MM.1S (cell line): ENCODE measurements around the gene PLPP3.
A peak's percentile ranks its signal among the peaks of the same experiment; 100 is the strongest.

Source experiments
- DNase-seq: peaks from one replicate; pipeline ENCODE4 v3.0.0-alpha.2; 2015
- H2AFZ ChIP-seq: fragments of 300-600 bp; sonication (generic); 2 replicates; pipeline ENCODE4 v1.6.0; 2016; ENCODE audit warnings: antibody characterized with exemption, low read length
- H3F3A ChIP-seq: fragments of 300-600 bp; sonication (generic); 2 replicates; pipeline ENCODE4 v1.6.1; 2016; ENCODE audit warnings: mild to moderate bottlenecking, antibody characterized with exemption, low read length, moderate library complexity, mixed read lengths; ENCODE audit not compliant: insufficient read depth
- H3K27ac ChIP-seq: fragments of 300-600 bp; sonication (generic); 2 replicates; pipeline ENCODE4 v1.5.1; 2016; ENCODE audit warnings: mild to moderate bottlenecking, low read length
- H3K27me3 ChIP-seq: fragments of 300-600 bp; sonication (generic); replicated peaks from 2 replicates; pipeline ENCODE4 v1.6.0; 2016; ENCODE audit warnings: low read length; ENCODE audit not compliant: insufficient read depth
- H3K36me3 ChIP-seq: fragments of 300-600 bp; sonication (generic); replicated peaks from 2 replicates; pipeline ENCODE4 v1.6.1; 2016; ENCODE audit warnings: mild to moderate bottlenecking, low read length, mixed read lengths; ENCODE audit not compliant: insufficient read depth
- H3K4me1 ChIP-seq: fragments of 300-600 bp; sonication (generic); 2 replicates; pipeline ENCODE4 v1.6.1; 2016; ENCODE audit warnings: low read length, mixed read lengths
- H3K4me2 ChIP-seq: fragments of 300-600 bp; sonication (generic); 2 replicates; pipeline ENCODE4 v1.6.0; 2016; ENCODE audit warnings: low read depth, low read length
- H3K4me3 ChIP-seq: fragments of 300-600 bp; sonication (generic); 2 replicates; pipeline ENCODE4 v1.5.1; 2016; ENCODE audit warnings: low read length, mixed read lengths
- H3K79me2 ChIP-seq: fragments of 300-600 bp; sonication (generic); 2 replicates; pipeline ENCODE4 v1.6.1; 2016; ENCODE audit warnings: mixed run types, low read length, mixed read lengths
- H3K9ac ChIP-seq: fragments of 300-600 bp; sonication (generic); 2 replicates; pipeline ENCODE4 v1.6.1; 2016; ENCODE audit warnings: low read length, mixed read lengths
- H3K9me2 ChIP-seq: fragments of 300-600 bp; sonication (generic); replicated peaks from 2 replicates; pipeline ENCODE4 v1.6.1; 2016; ENCODE audit warnings: mild to moderate bottlenecking, low read length, mixed read lengths; ENCODE audit not compliant: insufficient read depth
- H3K9me3 ChIP-seq: fragments of 300-600 bp; sonication (generic); replicated peaks from 2 replicates; pipeline ENCODE4 v1.6.1; 2016; ENCODE audit warnings: mild to moderate bottlenecking, low read length, mixed read lengths; ENCODE audit not compliant: insufficient read depth
- H4K20me1 ChIP-seq: fragments of 300-600 bp; sonication (generic); 2 replicates; pipeline ENCODE4 v1.6.1; 2016; ENCODE audit warnings: mild to moderate bottlenecking, low read length, moderate library complexity, mixed read lengths; ENCODE audit not compliant: insufficient read depth
- CTCF ChIP-seq: fragments of 300-600 bp; sonication (generic); IDR thresholded peaks from 2 replicates; pipeline ENCODE4 v1.5.1; 2016; ENCODE audit warnings: antibody characterized with exemption, low read length, mixed read lengths
- EZH2 ChIP-seq: fragments of 300-600 bp; sonication (generic); optimal IDR thresholded peaks from 2 replicates; pipeline ENCODE3; 2017; ENCODE audit warnings: low read depth, mild to moderate bottlenecking, antibody characterized with exemption, low read length, mixed read lengths
- EZH2phosphoT487 ChIP-seq: fragments of 300-600 bp; sonication (generic); IDR thresholded peaks from 2 replicates; pipeline ENCODE4 v1.6.1; 2018; ENCODE audit warnings: antibody characterized with exemption, low read length

Gene PLPP3

DNA sequence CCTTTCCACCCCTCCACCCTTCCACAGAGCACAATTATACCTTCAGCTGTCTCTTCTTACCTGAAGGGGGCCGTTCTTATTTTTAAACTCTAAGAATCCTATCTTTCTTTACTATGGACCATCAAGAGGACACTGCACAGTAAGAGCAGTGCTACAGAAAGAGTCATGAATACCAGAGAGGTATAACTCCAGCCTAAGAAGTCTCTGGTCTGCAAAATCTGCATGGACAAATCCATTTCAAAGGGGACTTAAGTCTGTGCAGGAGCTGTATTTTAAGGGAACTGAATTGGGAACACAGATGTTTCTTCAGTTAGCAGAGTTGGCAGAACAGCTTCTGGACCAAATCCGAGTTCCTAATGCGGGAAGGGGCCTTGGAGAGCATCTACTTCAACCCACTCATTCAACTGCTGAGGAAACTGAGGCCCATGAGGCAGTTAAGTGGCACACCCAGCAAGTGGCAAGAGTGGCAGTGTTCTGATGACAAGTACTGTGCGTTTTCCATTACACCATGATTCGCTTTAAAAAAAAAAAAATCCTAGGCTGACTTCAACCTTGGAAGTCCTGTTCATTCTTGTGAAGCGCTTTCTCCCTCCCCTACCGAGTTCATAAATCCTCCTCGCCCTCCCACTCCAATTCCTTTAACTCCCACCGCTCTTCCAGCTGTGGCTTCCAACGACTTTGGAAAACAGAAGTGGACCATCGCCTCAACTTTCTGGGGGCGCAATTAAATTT lies 1.8 kb downstream of the PLPP3 start:
- Histone ChIP-seq H3K36me3 (no peaks in the 10 kb centered on the region), H3K9ac (no peak overlapping the region), H3K9me3 (no peaks in the 10 kb centered on the region), H3K79me2 (no peaks in the 10 kb centered on the region), H2AFZ (no peak overlapping the region), H3K4me2 (peak overlapping the region; percentile 71), H3K27me3 (no peaks in the 10 kb centered on the region; the same call in 1 of the 2 replicates), H3K4me1 (peaks cover 12% of the 10 kb centered on the region), H3K9me2 (no peaks in the 10 kb centered on the region), H3K27ac (no peak overlapping the region), H3K4me3 (peak overlapping the region; percentile 65), H4K20me1 (no peaks in the 10 kb centered on the region), H3F3A (no peaks in the 10 kb centered on the region)
- no peak for DNase-seq
- no peak for TF ChIP-seq CTCF
- no peak for TF ChIP-seq EZH2
- TF ChIP-seq EZH2phosphoT487, result no peak

DNA sequence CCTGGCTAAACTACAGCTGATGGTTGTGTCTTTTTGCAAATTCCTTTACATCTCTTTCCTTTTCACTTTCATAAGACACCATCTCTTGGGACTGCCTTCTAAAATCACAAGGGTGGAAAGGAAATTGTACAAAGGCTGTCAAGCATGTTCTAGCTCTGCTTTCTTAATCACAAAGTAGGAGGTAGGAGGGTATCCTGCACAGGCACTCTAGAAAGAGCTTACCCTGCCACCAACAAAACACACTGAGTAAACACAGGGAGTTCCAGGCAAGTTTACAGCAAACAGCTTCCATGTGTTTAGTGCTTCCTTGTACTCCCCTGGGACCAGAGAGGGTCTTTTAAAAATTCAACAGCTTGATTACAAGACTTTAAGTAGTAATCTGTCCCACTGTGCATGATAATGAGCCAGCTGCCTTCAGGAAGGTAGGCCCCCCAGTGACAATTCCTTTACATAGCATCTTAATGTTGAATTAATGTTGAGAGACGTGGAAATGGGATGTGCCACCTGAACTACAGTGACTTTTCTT lies 2.4 kb downstream of the PLPP3 start:
- Histone ChIP-seq H3K36me3 (no peaks in the 10 kb centered on the region), H3K27me3 (no peaks in the 10 kb centered on the region; the same call in 1 of the 2 replicates), H3K4me2 (no peak overlapping the region), H3F3A (no peaks in the 10 kb centered on the region), H4K20me1 (no peaks in the 10 kb centered on the region), H3K9me2 (no peaks in the 10 kb centered on the region), H3K4me3 (no peak overlapping the region), H3K9me3 (no peaks in the 10 kb centered on the region), H2AFZ (no peak overlapping the region), H3K79me2 (no peaks in the 10 kb centered on the region), H3K4me1 (peaks cover 15% of the 10 kb centered on the region), H3K9ac (no peak overlapping the region), H3K27ac (no peak overlapping the region)
- TF ChIP-seq EZH2phosphoT487, result no peak
- TF ChIP-seq CTCF, result peak; percentile 35
- TF ChIP-seq EZH2, result no peak
- DNase-seq, result peak; percentile 27

DNA sequence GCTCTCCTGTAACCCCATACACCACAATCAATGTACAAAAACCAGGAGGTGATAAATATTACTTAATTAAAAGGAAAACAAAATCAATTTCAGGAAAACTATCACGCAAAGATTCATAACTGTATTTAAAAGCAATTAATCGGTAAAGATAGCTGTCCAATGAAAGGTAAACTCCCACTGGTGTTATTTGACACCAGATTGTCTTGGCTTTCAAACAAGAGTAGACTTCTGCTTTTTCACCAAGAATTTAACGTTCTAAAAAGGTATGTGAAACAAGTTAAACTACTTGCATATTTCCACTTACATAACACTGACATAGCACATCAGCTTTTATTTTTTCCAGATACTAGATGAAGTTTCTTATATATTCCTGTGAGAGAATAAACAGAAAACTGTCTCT lies 3.5 kb downstream of the PLPP3 start:
- H3K27me3 ChIP-seq, result no peaks in the 10 kb centered on the region; the same call in 1 of the 2 replicates
- H3K9me2 ChIP-seq, result no peaks in the 10 kb centered on the region
- no peak overlapping the region for H2AFZ ChIP-seq
- no peaks in the 10 kb centered on the region for H3F3A ChIP-seq
- H3K4me1 ChIP-seq, result peaks cover 15% of the 10 kb centered on the region
- H3K4me2 ChIP-seq, result no peak overlapping the region
- H3K9ac ChIP-seq, result no peak overlapping the region
- no peak for DNase-seq
- TF ChIP-seq EZH2phosphoT487, result no peak
- no peak for TF ChIP-seq EZH2
- TF ChIP-seq CTCF, result no peak
- H3K4me3 ChIP-seq, result no peak overlapping the region
- H3K36me3 ChIP-seq, result no peaks in the 10 kb centered on the region
- H3K27ac ChIP-seq, result no peak overlapping the region
- no peaks in the 10 kb centered on the region for H4K20me1 ChIP-seq
- no peaks in the 10 kb centered on the region for H3K79me2 ChIP-seq
- no peaks in the 10 kb centered on the region for H3K9me3 ChIP-seq
